Aorta (tissue), 5 donors: ENCODE data around the gene GPR84. TPM values are rescaled to one million over a fixed set of nuclear protein-coding genes. Genes with fewer than 3 reads are reported as not detected.
A peak's percentile ranks its signal among the peaks of the same experiment; 100 is the strongest.

Source experiments
- ATAC-seq: fragments of 200-7000 bp; cut with Tn5 transposase; one replicate; pipeline ENCODE4 v1.9.1; 2022; ENCODE audit warnings: moderate library complexity; ENCODE audit not compliant: low FRiP score
- DNase-seq, 2 donors: peaks; one replicate each; pipeline ENCODE4 v3.0.0-alpha.2; 2020
- H3K27ac ChIP-seq, 2 donors: one replicate each; pipeline ENCODE4 v1.5.1; 2013; ENCODE audit warnings: low read length in 2 of 2, mild to moderate bottlenecking in 2 of 2, moderate library complexity in 2 of 2, control low read depth in 1 of 2, inconsistent platforms in 1 of 2, low read depth in 1 of 2
- H3K27me3 ChIP-seq, 2 donors: one replicate each; pipeline ENCODE4 v1.6.1; 2013; ENCODE audit warnings: control low read depth in 1 of 2, low read length in 1 of 2, mild to moderate bottlenecking in 1 of 2, moderate library complexity in 1 of 2; ENCODE audit not compliant: insufficient read depth in 2 of 2, control insufficient read depth in 1 of 2
- H3K36me3 ChIP-seq, 2 donors: one replicate each; pipeline ENCODE4 v1.6.1; 2013; ENCODE audit warnings: control low read depth in 1 of 2, low read length in 1 of 2, mild to moderate bottlenecking in 1 of 2; ENCODE audit not compliant: insufficient read depth in 2 of 2, control insufficient read depth in 1 of 2
- H3K4me1 ChIP-seq, 2 donors: one replicate each; pipeline ENCODE4 v1.6.1; 2013; ENCODE audit warnings: low read length in 2 of 2, control low read depth in 1 of 2, mild to moderate bottlenecking in 1 of 2, moderate library complexity in 1 of 2; ENCODE audit not compliant: insufficient read depth in 2 of 2, control insufficient read depth in 1 of 2
- H3K4me3 ChIP-seq, 2 donors: one replicate each; pipeline ENCODE4 v1.5.1; 2013; ENCODE audit warnings: low read length in 2 of 2, control low read depth in 1 of 2, mild to moderate bottlenecking in 1 of 2
- H3K9me3 ChIP-seq: one replicate; pipeline ENCODE4 v1.6.1; 2013; ENCODE audit warnings: mild to moderate bottlenecking, low read length; ENCODE audit not compliant: control insufficient read depth
- WGBS, 2 donors: extraction: QIAGEN DNeasy Blood & Tissue Kit; methylation state at CpG; one replicate each; pipeline ENCODE4 v1.1.7; 2013; 5-methylcytosine and 5-hydroxymethylcytosine counted together
- intact Hi-C, 2 donors: fragments of 100-400 bp; cut with DNase I; formaldehyde crosslinking; loops; one replicate each; pipeline versions ENCODE4 v1.14.2 to v1.15.0; 2022
- polyA plus RNA-seq, 2 donors: library from polyadenylated mRNA; stranded (reverse); fragments of 200-250 nt; gene quantifications; one replicate each; pipeline ENCODE4 v1.2.3, GENCODE V29; 2013
- total RNA-seq, 2 donors: library from RNA; stranded (reverse); fragmentation: NEBNext Ultra II Directional; extraction: Animal tissue kit (Norgen Biotek cat#: 25700); gene quantifications; one replicate each; pipeline ENCODE4 v1.2.1, GENCODE V29; 2021
- donor health status: healthy with polysubstance abuse.
- donor health status: Bipolar disorder and iron deficiency.
- donor health status: DM: no; HTN: no; CAD: no.
- donor health status: DM: no; HTN: no; CAD: no.
- donor health status: DM: yes; HTN: yes; CAD: no.

Gene GPR84
- total and polyA plus RNA-seq, 4 donors, result 0.38 to 1.9 (median 1.9) TPM; not detected in 1

DNA sequence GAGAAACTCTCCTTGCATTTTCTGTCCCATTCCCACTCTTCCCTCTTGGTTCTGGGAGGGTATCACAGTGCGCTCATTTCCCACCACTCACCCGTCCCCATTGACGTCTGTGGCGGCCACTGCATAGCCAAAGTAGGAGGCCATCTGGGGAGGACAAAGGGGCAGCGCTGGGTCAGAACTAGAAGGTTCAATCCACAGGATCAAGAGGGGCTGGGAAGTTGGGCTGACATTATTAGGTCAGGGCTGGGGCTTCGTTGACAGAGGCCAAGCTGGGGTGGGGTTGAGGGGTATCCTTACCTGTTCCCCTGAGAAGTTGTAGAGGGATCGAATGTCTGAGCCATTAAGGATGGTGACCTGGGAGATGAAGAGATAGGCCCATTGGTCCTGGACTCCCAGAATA, 41.3 kb upstream of the GPR84 start:
- 93 to 97% methylated on average over 7 of the region's 7 CpGs for WGBS, 2 donors
- no peak overlapping the region for H3K27ac ChIP-seq
- H3K27me3 ChIP-seq, result no peaks in the 10 kb centered on the region
- intact Hi-C loops, result no loop called here
- H3K9me3 ChIP-seq, result no peaks in the 10 kb centered on the region
- peaks cover 26 to 31% of the 10 kb centered on the region in 2 donors for H3K36me3 ChIP-seq
- H3K4me1 ChIP-seq, result no peaks in the 10 kb centered on the region
- ATAC-seq (no peak), DNase-seq (peak in 1 of 2 donors; percentile 32)
- H3K4me3 ChIP-seq, result no peak overlapping the region

- Histone ChIP-seq H3K27ac (no peak overlapping the region), H3K4me1 (no peaks in the 10 kb centered on the region), H3K27me3 (no peaks in the 10 kb centered on the region), H3K9me3 (no peaks in the 10 kb centered on the region), H3K4me3 (no peak overlapping the region), H3K36me3 (peaks cover 26 to 31% of the 10 kb centered on the region in 2 donors)
- peak in 1 of 2 donors; percentile 43 for DNase-seq
- no peak for ATAC-seq
- 92 to 94% methylated on average over 10 of the region's 10 CpGs for WGBS, 2 donors
- intact Hi-C loops, result no loop called here
These were observed 40.8 kb upstream of the GPR84 start for GRCh38 chr12:54405106-54405505.

GRCh38 chr12:54404061-54405004, 40.0 kb upstream of the GPR84 start:
- H3K4me1 ChIP-seq, result no peaks in the 10 kb centered on the region
- DNase-seq (peak in 1 of 2 donors; percentile 55), ATAC-seq (no peak)
- H3K36me3 ChIP-seq, result peaks cover 23 to 33% of the 10 kb centered on the region in 2 donors
- intact Hi-C loops, result no loop called here
- H3K4me3 ChIP-seq, result no peak overlapping the region
- no peaks in the 10 kb centered on the region for H3K27me3 ChIP-seq
- no peaks in the 10 kb centered on the region for H3K9me3 ChIP-seq
- H3K27ac ChIP-seq, result no peak overlapping the region
- WGBS, 2 donors, result 59 to 66% methylated on average over 11 of the region's 11 CpGs

DNA sequence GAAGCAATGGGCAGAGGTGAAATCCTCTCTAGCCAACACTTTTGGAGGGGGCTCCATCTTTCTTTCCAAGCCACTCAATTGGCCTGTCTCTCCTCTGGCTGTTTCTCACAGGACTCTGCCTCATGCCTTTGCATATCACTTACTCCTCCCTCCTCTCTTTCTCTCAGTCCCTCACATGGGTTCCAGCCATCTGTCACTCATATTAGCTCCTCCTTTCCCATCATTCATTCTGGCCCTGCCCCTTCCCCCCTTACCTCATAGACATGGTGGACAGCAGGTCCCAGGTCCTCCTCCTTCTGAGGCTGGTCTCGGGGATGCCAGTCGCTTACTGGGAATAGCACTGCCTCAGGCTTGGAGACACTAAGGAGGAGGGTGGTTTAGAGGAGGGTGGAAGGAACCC, 36.8 kb upstream of the GPR84 start:
- Histone ChIP-seq H3K36me3 (peaks cover 22 to 35% of the 10 kb centered on the region in 2 donors), H3K27ac (no peak overlapping the region)

GRCh38 chr12:54398995-54399793, 34.9 kb upstream of the GPR84 start:
- Histone ChIP-seq H3K27me3 (no peaks in the 10 kb centered on the region), H3K27ac (no peak overlapping the region), H3K4me1 (no peaks in the 10 kb centered on the region), H3K9me3 (no peaks in the 10 kb centered on the region), H3K4me3 (no peak overlapping the region), H3K36me3 (peaks cover 17 to 35% of the 10 kb centered on the region in 2 donors)
- WGBS, 2 donors, result 67 to 68% methylated on average over 8 of the region's 8 CpGs
- ATAC-seq (peak; percentile 88), DNase-seq (peak; percentile 91 to 95)
- intact Hi-C loops, result loop anchor here (1.0 to 2.0 kb wide), 2 partner anchors 38 to 40 kb away; no protein-coding TSS in a partner anchor

More for the DNA sequence above, 36.8 kb upstream of the GPR84 start:
- intact Hi-C loops, result no loop called here
- H3K4me1 ChIP-seq, result no peaks in the 10 kb centered on the region
- WGBS, 2 donors, result 93 to 96% methylated on average over 2 of the region's 2 CpGs
- no peak for ATAC-seq
- no peaks in the 10 kb centered on the region for H3K27me3 ChIP-seq
- H3K9me3 ChIP-seq, result no peaks in the 10 kb centered on the region
- H3K4me3 ChIP-seq, result no peak overlapping the region
- no peak for DNase-seq

DNA sequence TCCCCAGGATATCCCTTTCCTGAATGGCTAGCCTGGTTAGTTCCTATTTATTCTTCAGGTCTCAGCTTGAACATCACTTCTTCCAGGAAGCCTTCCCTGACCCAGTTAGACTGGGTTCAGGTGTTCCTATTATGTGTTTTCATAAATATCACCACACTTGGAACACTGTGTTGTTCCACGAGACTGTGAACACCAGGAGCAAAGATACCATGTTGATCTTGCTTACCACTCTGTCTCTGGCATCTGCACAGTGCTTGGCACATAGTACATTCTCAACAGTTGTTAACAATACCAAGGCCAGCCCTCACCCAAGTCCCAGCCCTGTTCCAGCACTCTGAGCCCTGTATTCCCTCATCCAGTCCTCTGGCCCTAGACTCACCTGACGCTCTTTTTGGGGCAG, 33.9 kb upstream of the GPR84 start:
- intact Hi-C loops, result loop anchor here in 1 of 2 donors (2.0 kb wide), 1 partner anchor 39 kb away; no protein-coding TSS in a partner anchor
- no peak overlapping the region for H3K4me3 ChIP-seq
- H3K27me3 ChIP-seq, result no peaks in the 10 kb centered on the region
- no peak for ATAC-seq
- no peak overlapping the region for H3K27ac ChIP-seq
- H3K4me1 ChIP-seq, result no peaks in the 10 kb centered on the region
- no peak for DNase-seq
- H3K36me3 ChIP-seq, result peaks cover 17 to 30% of the 10 kb centered on the region in 2 donors
- 90% methylated on average over 2 of the region's 2 CpGs for WGBS, 2 donors
- H3K9me3 ChIP-seq, result no peaks in the 10 kb centered on the region

DNA sequence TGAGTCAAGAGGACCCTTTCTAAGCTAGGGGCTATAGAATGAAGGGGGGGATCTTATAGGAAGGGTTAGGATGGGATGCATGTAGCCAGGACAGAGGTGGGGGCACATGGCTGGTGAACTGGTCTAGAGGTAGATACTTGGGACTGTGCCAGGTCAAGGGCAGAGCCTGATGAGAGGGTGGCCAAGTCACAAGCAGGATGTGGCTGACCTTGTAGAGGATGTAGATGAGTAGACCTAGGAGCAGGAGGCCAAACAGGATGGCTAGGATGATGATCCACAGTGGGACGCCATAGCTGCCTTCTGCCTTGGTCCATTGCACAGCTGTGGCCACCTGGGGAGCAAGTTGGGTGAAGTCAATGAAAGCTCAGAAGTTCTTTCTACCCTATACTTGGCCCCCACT, 32.9 kb upstream of the GPR84 start:
- no peaks in the 10 kb centered on the region for H3K4me1 ChIP-seq
- no peak overlapping the region for H3K4me3 ChIP-seq
- H3K27me3 ChIP-seq, result no peaks in the 10 kb centered on the region
- DNase-seq (no peak), ATAC-seq (no peak)
- 86 to 98% methylated on average over 1 of the region's 1 CpG for WGBS, 2 donors
- intact Hi-C loops, result no loop called here
- H3K36me3 ChIP-seq, result peaks cover 14 to 28% of the 10 kb centered on the region in 2 donors
- H3K9me3 ChIP-seq, result no peaks in the 10 kb centered on the region
- no peak overlapping the region for H3K27ac ChIP-seq

- ATAC-seq, result no peak
- no peak overlapping the region for H3K4me3 ChIP-seq
- no peaks in the 10 kb centered on the region for H3K9me3 ChIP-seq
- H3K27ac ChIP-seq, result no peak overlapping the region
- no peaks in the 10 kb centered on the region for H3K4me1 ChIP-seq
- no peaks in the 10 kb centered on the region for H3K27me3 ChIP-seq
- no peak for DNase-seq
- H3K36me3 ChIP-seq, result peaks cover 10 to 23% of the 10 kb centered on the region in 2 donors
- intact Hi-C loops, result no loop called here
These were observed 31.3 kb upstream of the GPR84 start for GRCh38 chr12:54395545-54395944.
